ENCODE measurements around the gene TOR1B.

Gene TOR1B

GRCh38 chr9:129828969-129829368 lies 26.0 kb downstream of the TOR1B start:
- Histone ChIP-seq H3K4me1 (ENCODE audit: control insufficient read depth, insufficient read depth, low read length, unreplicated experiment) (peaks cover 6% of the 10 kb centered on the region), H3K36me3 (ENCODE audit: insufficient read depth, low read length) (no peaks in the 10 kb centered on the region; the same call in none of the 2 replicates), H3K79me2 (ENCODE audit: control insufficient read depth, insufficient read depth, low read length, unreplicated experiment) (peaks cover 7% of the 10 kb centered on the region), H3K27me3 (ENCODE audit: insufficient read depth, low read length) (no peaks in the 10 kb centered on the region), H2AFZ (ENCODE audit: low read length, unreplicated experiment) (no peak overlapping the region), H3K4me3 (ENCODE audit: low read depth, low read length) (no peak overlapping the region), H3K27ac (ENCODE audit: low read depth, low read length) (no peak overlapping the region)

- no peak overlapping the region for H3K27ac ChIP-seq (ENCODE audit: low read depth, low read length)
- H3K79me2 ChIP-seq (ENCODE audit: control insufficient read depth, insufficient read depth, low read length, unreplicated experiment) = peaks cover 23% of the 10 kb centered on the region
- peaks cover 17% of the 10 kb centered on the region for H3K4me1 ChIP-seq (ENCODE audit: control insufficient read depth, insufficient read depth, low read length, unreplicated experiment)
- H3K36me3 ChIP-seq (ENCODE audit: insufficient read depth, low read length) = no peaks in the 10 kb centered on the region; the same call in none of the 2 replicates
- no peak overlapping the region for H2AFZ ChIP-seq (ENCODE audit: low read length, unreplicated experiment)
- no peaks in the 10 kb centered on the region for H3K27me3 ChIP-seq (ENCODE audit: insufficient read depth, low read length)
- no peak overlapping the region for H3K4me3 ChIP-seq (ENCODE audit: low read depth, low read length)
Observed at GRCh38 chr9:129832982-129833381, 30.0 kb downstream of the TOR1B start.

GRCh38 chr9:129834489-129835127 lies 31.6 kb downstream of the TOR1B start:
- peaks cover 30% of the 10 kb centered on the region for H3K4me1 ChIP-seq (ENCODE audit: control insufficient read depth, insufficient read depth, low read length, unreplicated experiment)
- H3K27me3 ChIP-seq (ENCODE audit: insufficient read depth, low read length) = no peaks in the 10 kb centered on the region
- H3K36me3 ChIP-seq (ENCODE audit: insufficient read depth, low read length) = no peaks in the 10 kb centered on the region; the same call in 1 of the 2 replicates
- peaks cover 23% of the 10 kb centered on the region for H3K79me2 ChIP-seq (ENCODE audit: control insufficient read depth, insufficient read depth, low read length, unreplicated experiment)
- peak overlapping the region; percentile 96 for H3K4me3 ChIP-seq (ENCODE audit: low read depth, low read length)
- peak overlapping the region; percentile 20; the same call in 1 of the 2 replicates for H3K27ac ChIP-seq (ENCODE audit: low read depth, low read length)
- peak overlapping the region; percentile 83 for H2AFZ ChIP-seq (ENCODE audit: low read length, unreplicated experiment)

- peak within 1 kb of the TSS; percentile 96 for H3K4me3 ChIP-seq (ENCODE audit: low read depth, low read length)
Observed at GRCh38 chr9:129835128-129835859, 32.3 kb downstream of the TOR1B start, which contains the start of the genes C9orf78 and USP20. TSS of gene C9orf78 (minus strand) at chr9:129835275. CDS start at chr9:129835221, 54 bp downstream. TSS of gene USP20 (plus strand) at chr9:129835458. CDS start at chr9:129852556, 17,098 bp downstream.

GRCh38 chr9:129835860-129836223 lies 32.9 kb downstream of the TOR1B start:
- no peaks in the 10 kb centered on the region; the same call in 1 of the 2 replicates for H3K36me3 ChIP-seq (ENCODE audit: insufficient read depth, low read length)
- peak overlapping the region; percentile 98 for H2AFZ ChIP-seq (ENCODE audit: low read length, unreplicated experiment)

More at GRCh38 chr9:129835128-129835859, 32.3 kb downstream of the TOR1B start, which contains the start of the genes C9orf78 and USP20:
- no peaks in the 10 kb centered on the region; the same call in 1 of the 2 replicates for H3K36me3 ChIP-seq (ENCODE audit: insufficient read depth, low read length)
- H3K4me1 ChIP-seq (ENCODE audit: control insufficient read depth, insufficient read depth, low read length, unreplicated experiment) = peaks cover 33% of the 10 kb centered on the region
- H3K27ac ChIP-seq (ENCODE audit: low read depth, low read length) = peak within 1 kb of the TSS; percentile 20; the same call in 1 of the 2 replicates
- peak within 1 kb of the TSS; percentile 98 for H2AFZ ChIP-seq (ENCODE audit: low read length, unreplicated experiment)
- H3K27me3 ChIP-seq (ENCODE audit: insufficient read depth, low read length) = no peaks in the 10 kb centered on the region
- H3K79me2 ChIP-seq (ENCODE audit: control insufficient read depth, insufficient read depth, low read length, unreplicated experiment) = peaks cover 23% of the 10 kb centered on the region

GRCh38 chr9:129836311-129837007 lies 33.5 kb downstream of the TOR1B start:
- Histone ChIP-seq H3K36me3 (ENCODE audit: insufficient read depth, low read length) (no peaks in the 10 kb centered on the region; the same call in 1 of the 2 replicates), H3K27me3 (ENCODE audit: insufficient read depth, low read length) (no peaks in the 10 kb centered on the region), H3K4me1 (ENCODE audit: control insufficient read depth, insufficient read depth, low read length, unreplicated experiment) (peaks cover 33% of the 10 kb centered on the region), H3K27ac (ENCODE audit: low read depth, low read length) (no peak overlapping the region), H3K79me2 (ENCODE audit: control insufficient read depth, insufficient read depth, low read length, unreplicated experiment) (peaks cover 23% of the 10 kb centered on the region), H2AFZ (ENCODE audit: low read length, unreplicated experiment) (peak overlapping the region; percentile 98), H3K4me3 (ENCODE audit: low read depth, low read length) (peak overlapping the region; percentile 96)

More at GRCh38 chr9:129835860-129836223, 32.9 kb downstream of the TOR1B start:
- peak overlapping the region; percentile 96 for H3K4me3 ChIP-seq (ENCODE audit: low read depth, low read length)
- no peak overlapping the region for H3K27ac ChIP-seq (ENCODE audit: low read depth, low read length)
- peaks cover 23% of the 10 kb centered on the region for H3K79me2 ChIP-seq (ENCODE audit: control insufficient read depth, insufficient read depth, low read length, unreplicated experiment)
- H3K27me3 ChIP-seq (ENCODE audit: insufficient read depth, low read length) = no peaks in the 10 kb centered on the region
- H3K4me1 ChIP-seq (ENCODE audit: control insufficient read depth, insufficient read depth, low read length, unreplicated experiment) = peaks cover 33% of the 10 kb centered on the region

GRCh38 chr9:129838707-129839259 lies 35.8 kb downstream of the TOR1B start:
- H3K79me2 ChIP-seq (ENCODE audit: control insufficient read depth, insufficient read depth, low read length, unreplicated experiment) = peaks cover 18% of the 10 kb centered on the region
- no peak overlapping the region for H2AFZ ChIP-seq (ENCODE audit: low read length, unreplicated experiment)

GRCh38 chr9:129839324-129840023 lies 36.5 kb downstream of the TOR1B start:
- Histone ChIP-seq H3K27me3 (ENCODE audit: insufficient read depth, low read length) (no peaks in the 10 kb centered on the region), H3K79me2 (ENCODE audit: control insufficient read depth, insufficient read depth, low read length, unreplicated experiment) (peaks cover 12% of the 10 kb centered on the region), H3K4me3 (ENCODE audit: low read depth, low read length) (no peak overlapping the region), H2AFZ (ENCODE audit: low read length, unreplicated experiment) (no peak overlapping the region), H3K36me3 (ENCODE audit: insufficient read depth, low read length) (no peaks in the 10 kb centered on the region), H3K27ac (ENCODE audit: low read depth, low read length) (peak overlapping the region; percentile 52), H3K4me1 (ENCODE audit: control insufficient read depth, insufficient read depth, low read length, unreplicated experiment) (peaks cover 24% of the 10 kb centered on the region)

More at GRCh38 chr9:129838707-129839259, 35.8 kb downstream of the TOR1B start:
- Histone ChIP-seq H3K4me1 (ENCODE audit: control insufficient read depth, insufficient read depth, low read length, unreplicated experiment) (peaks cover 29% of the 10 kb centered on the region), H3K27me3 (ENCODE audit: insufficient read depth, low read length) (no peaks in the 10 kb centered on the region), H3K36me3 (ENCODE audit: insufficient read depth, low read length) (no peaks in the 10 kb centered on the region), H3K27ac (ENCODE audit: low read depth, low read length) (peak overlapping the region; percentile 52), H3K4me3 (ENCODE audit: low read depth, low read length) (no peak overlapping the region)

GRCh38 chr9:129840034-129840433 lies 37.0 kb downstream of the TOR1B start:
- Histone ChIP-seq H3K27me3 (ENCODE audit: insufficient read depth, low read length) (no peaks in the 10 kb centered on the region), H3K79me2 (ENCODE audit: control insufficient read depth, insufficient read depth, low read length, unreplicated experiment) (peaks cover 8% of the 10 kb centered on the region), H3K4me1 (ENCODE audit: control insufficient read depth, insufficient read depth, low read length, unreplicated experiment) (peaks cover 24% of the 10 kb centered on the region), H2AFZ (ENCODE audit: low read length, unreplicated experiment) (no peak overlapping the region), H3K4me3 (ENCODE audit: low read depth, low read length) (no peak overlapping the region), H3K27ac (ENCODE audit: low read depth, low read length) (no peak overlapping the region), H3K36me3 (ENCODE audit: insufficient read depth, low read length) (no peaks in the 10 kb centered on the region)
